ENCODE data around the gene PLEKHM2.
"Not testable (repeated sequence)": the region's sequence is repeated elsewhere in the genome, so short reads cannot be mapped to it uniquely, and the experiment has no call there.

Gene PLEKHM2

GRCh38 chr1:15649937-15650336 lies 34.2 kb upstream of the PLEKHM2 start:
- Histone ChIP-seq H3K9me3 (no peaks in the 10 kb centered on the region), H3K4me1 (no peaks in the 10 kb centered on the region), H3K27me3 (no peaks in the 10 kb centered on the region), H3K4me3 (ENCODE audit: low read depth, low read length) (no peak overlapping the region), H3K36me3 (no peaks in the 10 kb centered on the region)
- no peak for TF ChIP-seq CTCF (IDR thresholded peaks at IDR 0.05; ENCODE audit: low read depth, low read length)
- DNase-seq, result no peak

GRCh38 chr1:15650433-15650832 lies 33.7 kb upstream of the PLEKHM2 start:
- Histone ChIP-seq H3K4me1 (no peaks in the 10 kb centered on the region), H3K9me3 (no peaks in the 10 kb centered on the region), H3K27me3 (no peaks in the 10 kb centered on the region), H3K4me3 (ENCODE audit: low read depth, low read length) (no peak overlapping the region), H3K36me3 (no peaks in the 10 kb centered on the region)
- no peak for TF ChIP-seq CTCF (IDR thresholded peaks at IDR 0.05; ENCODE audit: low read depth, low read length)
- no peak for DNase-seq

GRCh38 chr1:15652130-15652529 lies 32.0 kb upstream of the PLEKHM2 start:
- H3K4me1 ChIP-seq; DNase-seq; H3K36me3 ChIP-seq; H3K27me3 ChIP-seq; H3K4me3 ChIP-seq (ENCODE audit: low read depth, low read length); H3K9me3 ChIP-seq: not testable (repeated sequence)

GRCh38 chr1:15654091-15654690 lies 29.9 kb upstream of the PLEKHM2 start:
- Histone ChIP-seq H3K4me1 (no peaks in the 10 kb centered on the region), H3K4me3 (ENCODE audit: low read depth, low read length) (no peak overlapping the region), H3K9me3 (no peaks in the 10 kb centered on the region), H3K36me3 (peaks cover 2% of the 10 kb centered on the region; the same call in 1 of the 2 replicates), H3K27me3 (no peaks in the 10 kb centered on the region)
- no peak for TF ChIP-seq CTCF (IDR thresholded peaks at IDR 0.05; ENCODE audit: low read depth, low read length)
- DNase-seq, result no peak

GRCh38 chr1:15656464-15656863 lies 27.7 kb upstream of the PLEKHM2 start:
- H3K9me3 ChIP-seq, result no peaks in the 10 kb centered on the region
- H3K4me1 ChIP-seq, result no peaks in the 10 kb centered on the region
- no peak for DNase-seq
- H3K36me3 ChIP-seq, result peaks cover 15% of the 10 kb centered on the region; the same call in 1 of the 2 replicates
- no peaks in the 10 kb centered on the region for H3K27me3 ChIP-seq
- no peak overlapping the region for H3K4me3 ChIP-seq (ENCODE audit: low read depth, low read length)
- no peak for TF ChIP-seq CTCF (IDR thresholded peaks at IDR 0.05; ENCODE audit: low read depth, low read length)

- DNase-seq, result no peak
- Histone ChIP-seq H3K36me3 (peaks cover 15% of the 10 kb centered on the region; the same call in 1 of the 2 replicates), H3K27me3 (no peaks in the 10 kb centered on the region), H3K4me3 (ENCODE audit: low read depth, low read length) (no peak overlapping the region), H3K4me1 (no peaks in the 10 kb centered on the region), H3K9me3 (no peaks in the 10 kb centered on the region)
- TF ChIP-seq CTCF (IDR thresholded peaks at IDR 0.05; ENCODE audit: low read depth, low read length), result no peak
Measured at GRCh38 chr1:15657021-15657420, 27.1 kb upstream of the PLEKHM2 start.
